K562 (cell line): Measurements from ENCODE around the gene NYAP1. TPM values are rescaled to one million over a fixed set of nuclear protein-coding genes. Genes with fewer than 3 reads are reported as not detected.

ENCODE experiments used
- FOXA1 ChIP-seq: fragments of 450-650 bp; IDR thresholded peaks from 2 replicates; pipeline ENCODE4 v1.6.1; 2016; ENCODE audit warnings: mild to moderate bottlenecking, borderline replicate concordance
- SPI1 ChIP-seq: IDR thresholded peaks from 2 replicates; pipeline ENCODE4 v1.6.1; 2011; ENCODE audit warnings: low read depth, low read length, control low read depth, borderline replicate concordance
- SUPT5H ChIP-seq: fragments of 450-650 bp; IDR thresholded peaks from 2 replicates; pipeline ENCODE4 v1.6.1; 2016
- TCF3 ChIP-seq: sonication (generic); formaldehyde crosslinking; IDR thresholded peaks from 2 replicates; pipeline ENCODE4 v1.4.0; 2020; ENCODE audit warnings: mild to moderate bottlenecking, missing genetic modification reagents
- TSC22D4 ChIP-seq: fragments of 450-650 bp; IDR thresholded peaks from 2 replicates; pipeline ENCODE4 v1.6.1; 2016; ENCODE audit warnings: missing genetic modification characterization, missing biosample characterization, control low read depth
- ZNF23 ChIP-seq: fragments of 250-450 bp; sonication (Bioruptor Pico); IDR thresholded peaks from 2 replicates; pipeline ENCODE4 v1.4.0; 2020; ENCODE audit warnings: mild to moderate bottlenecking
- polyA plus RNA-seq, 8 experiments: library from polyadenylated mRNA; depleted of rRNA in 4 of 8; stranded (reverse) in 5 of 8; unstranded in 3 of 8; fragments of >200 nt; fragmentation: Nextera tagmentation in 2 of 8; fragmentation: Illumina TruSeq in 1 of 8; extraction: Ambion mirVana in 2 of 8; extraction: Trizol in 1 of 8; gene quantifications; 2 replicates each; pipeline versions ENCODE4 v1.2.1 to v1.2.3, GENCODE V29; 2011 to 2014; ENCODE audit warnings: inconsistent platforms in 1 of 8, missing spikeins in 1 of 8
- total RNA-seq, 7 experiments: library from RNA; depleted of rRNA in 6 of 7; stranded (reverse); fragments of >200 nt in 6 of 7; fragmentation: Illumina TruSeq in 2 of 7; extraction: Trizol in 2 of 7; gene quantifications; 2 replicates each; pipeline versions ENCODE4 v1.2.1 to v1.2.3, GENCODE V29; 2011 to 2021; ENCODE audit warnings: low replicate concordance in 1 of 7
- TF ChIP-seq, protein P1 (sequence below): sonication (generic); formaldehyde crosslinking; IDR thresholded peaks from 2 replicates; pipeline ENCODE4 v1.8.0; 2022; ENCODE audit warnings: mild to moderate bottlenecking, missing genetic modification reagents
- TF ChIP-seq, protein P2 (sequence below): fragments of 250-450 bp; sonication (Bioruptor Pico); IDR thresholded peaks from 2 replicates; pipeline ENCODE4 v1.5.0; 2021; ENCODE audit warnings: mild to moderate bottlenecking, borderline replicate concordance
- TF ChIP-seq, protein P3 (sequence below): fragments of 450-650 bp; formaldehyde crosslinking; IDR thresholded peaks from 2 replicates; pipeline ENCODE4 v1.4.0; 2020; ENCODE audit warnings: mild to moderate bottlenecking, moderate library complexity
- TF ChIP-seq, protein P4 (sequence below): sonication (generic); IDR thresholded peaks from 2 replicates; pipeline ENCODE4 v1.6.1; 2016
- TF ChIP-seq, protein P5 (sequence below): fragments of 250-450 bp; sonication (Bioruptor Pico); IDR thresholded peaks from 2 replicates; pipeline ENCODE4 v1.8.0; 2021; ENCODE audit warnings: moderate library complexity, mild to moderate bottlenecking, inconsistent platforms
- TF ChIP-seq, protein P6 (sequence below), 2 experiments: IDR thresholded peaks in 1 of 2; conservative IDR thresholded peaks in 1 of 2; 2 replicates each; pipeline ENCODE4 v1.6.1; 2016; ENCODE audit warnings: low read depth in 2 of 2, mild to moderate bottlenecking in 1 of 2, missing compliant biosample characterization in 1 of 2, missing genetic modification characterization in 1 of 2, moderate library complexity in 1 of 2
- TF ChIP-seq, protein P7 (sequence below): fragments of 250-450 bp; sonication (Bioruptor Pico); IDR thresholded peaks from 2 replicates; pipeline ENCODE4 v1.4.0; 2020; ENCODE audit warnings: mild to moderate bottlenecking, moderate library complexity

NYAP1 gene
- total and polyA plus RNA-seq, 9 of the 15 experiments (the other 6 are each of a cell fraction or from before 2014, with no cell fraction given), result 0.11 to 0.88 (median 0.22) TPM; not detected in 2

DNA sequence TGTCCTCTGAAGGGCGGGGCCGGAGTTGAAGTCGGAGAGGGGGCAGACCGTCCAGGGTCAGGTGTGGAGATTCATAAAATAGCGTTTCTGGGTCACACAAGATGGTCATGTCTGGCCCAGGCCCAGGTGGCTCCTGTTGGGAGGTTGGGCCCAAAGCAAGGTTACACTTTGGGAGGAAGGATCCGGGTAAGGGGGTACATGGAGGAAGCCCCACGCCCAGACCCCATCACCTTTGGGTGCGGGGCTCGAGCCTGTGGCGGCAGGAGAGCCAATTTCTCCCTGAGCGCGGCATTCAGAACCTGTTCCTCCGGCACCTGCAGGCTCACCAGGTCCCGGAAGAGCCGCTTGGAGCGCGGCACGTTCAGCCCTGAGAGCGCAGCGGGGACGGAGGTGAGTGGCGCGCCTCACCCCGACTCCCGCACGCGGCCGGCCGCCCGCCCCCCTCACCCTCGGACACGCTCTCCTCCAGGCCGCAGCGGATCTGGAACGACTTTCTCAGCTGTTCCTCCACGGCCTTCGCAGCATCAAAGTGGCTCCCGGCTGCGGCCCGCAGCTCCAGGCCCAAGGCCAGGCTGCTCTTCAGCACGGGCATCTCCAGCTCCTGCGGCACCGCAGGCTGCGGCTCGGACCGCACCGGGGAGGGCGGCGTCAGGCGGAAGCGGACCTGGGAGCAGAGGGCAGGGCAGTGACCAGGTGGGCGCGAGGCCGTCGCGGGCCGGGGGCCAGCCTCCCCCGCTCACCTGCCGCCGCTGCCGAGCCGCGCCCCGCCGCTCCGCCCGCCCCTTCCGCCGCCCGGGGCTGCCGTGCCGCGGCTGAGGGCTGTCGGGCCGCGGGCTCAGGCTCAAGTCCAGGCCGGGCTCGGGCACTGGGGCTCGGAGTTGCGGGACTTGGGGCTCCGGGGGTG is 48.1 kb upstream of the NYAP1 start (continued):
- no peak for TF ChIP-seq TSC22D4
- TF ChIP-seq FOXA1, result no peak
- peak; percentile 27; the same call in 1 of the 2 replicates for TF ChIP-seq TCF3 (CRISPR knock-in tag)
- TF ChIP-seq, protein P1, sequence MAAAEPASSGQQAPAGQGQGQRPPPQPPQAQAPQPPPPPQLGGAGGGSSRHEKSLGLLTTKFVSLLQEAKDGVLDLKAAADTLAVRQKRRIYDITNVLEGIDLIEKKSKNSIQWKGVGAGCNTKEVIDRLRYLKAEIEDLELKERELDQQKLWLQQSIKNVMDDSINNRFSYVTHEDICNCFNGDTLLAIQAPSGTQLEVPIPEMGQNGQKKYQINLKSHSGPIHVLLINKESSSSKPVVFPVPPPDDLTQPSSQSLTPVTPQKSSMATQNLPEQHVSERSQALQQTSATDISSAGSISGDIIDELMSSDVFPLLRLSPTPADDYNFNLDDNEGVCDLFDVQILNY (CRISPR knock-in tag), result no peak
- TF ChIP-seq, protein P2, sequence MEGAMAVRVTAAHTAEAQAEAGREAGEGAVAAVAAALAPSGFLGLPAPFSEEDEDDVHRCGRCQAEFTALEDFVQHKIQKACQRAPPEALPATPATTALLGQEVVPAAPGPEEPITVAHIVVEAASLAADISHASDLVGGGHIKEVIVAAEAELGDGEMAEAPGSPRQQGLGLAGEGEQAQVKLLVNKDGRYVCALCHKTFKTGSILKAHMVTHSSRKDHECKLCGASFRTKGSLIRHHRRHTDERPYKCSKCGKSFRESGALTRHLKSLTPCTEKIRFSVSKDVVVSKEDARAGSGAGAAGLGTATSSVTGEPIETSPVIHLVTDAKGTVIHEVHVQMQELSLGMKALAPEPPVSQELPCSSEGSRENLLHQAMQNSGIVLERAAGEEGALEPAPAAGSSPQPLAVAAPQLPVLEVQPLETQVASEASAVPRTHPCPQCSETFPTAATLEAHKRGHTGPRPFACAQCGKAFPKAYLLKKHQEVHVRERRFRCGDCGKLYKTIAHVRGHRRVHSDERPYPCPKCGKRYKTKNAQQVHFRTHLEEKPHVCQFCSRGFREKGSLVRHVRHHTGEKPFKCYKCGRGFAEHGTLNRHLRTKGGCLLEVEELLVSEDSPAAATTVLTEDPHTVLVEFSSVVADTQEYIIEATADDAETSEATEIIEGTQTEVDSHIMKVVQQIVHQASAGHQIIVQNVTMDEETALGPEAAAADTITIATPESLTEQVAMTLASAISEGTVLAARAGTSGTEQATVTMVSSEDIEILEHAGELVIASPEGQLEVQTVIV, result peak; percentile 66; the same call in 1 of the 2 replicates
- TF ChIP-seq SPI1, result no peak
- TF ChIP-seq, protein P3, sequence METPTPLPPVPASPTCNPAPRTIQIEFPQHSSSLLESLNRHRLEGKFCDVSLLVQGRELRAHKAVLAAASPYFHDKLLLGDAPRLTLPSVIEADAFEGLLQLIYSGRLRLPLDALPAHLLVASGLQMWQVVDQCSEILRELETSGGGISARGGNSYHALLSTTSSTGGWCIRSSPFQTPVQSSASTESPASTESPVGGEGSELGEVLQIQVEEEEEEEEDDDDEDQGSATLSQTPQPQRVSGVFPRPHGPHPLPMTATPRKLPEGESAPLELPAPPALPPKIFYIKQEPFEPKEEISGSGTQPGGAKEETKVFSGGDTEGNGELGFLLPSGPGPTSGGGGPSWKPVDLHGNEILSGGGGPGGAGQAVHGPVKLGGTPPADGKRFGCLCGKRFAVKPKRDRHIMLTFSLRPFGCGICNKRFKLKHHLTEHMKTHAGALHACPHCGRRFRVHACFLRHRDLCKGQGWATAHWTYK, result 0 out of 2 replicates have a peak, but pooled peaks have one; percentile 15
- peak; percentile 75 for TF ChIP-seq SUPT5H
- TF ChIP-seq, protein P4, sequence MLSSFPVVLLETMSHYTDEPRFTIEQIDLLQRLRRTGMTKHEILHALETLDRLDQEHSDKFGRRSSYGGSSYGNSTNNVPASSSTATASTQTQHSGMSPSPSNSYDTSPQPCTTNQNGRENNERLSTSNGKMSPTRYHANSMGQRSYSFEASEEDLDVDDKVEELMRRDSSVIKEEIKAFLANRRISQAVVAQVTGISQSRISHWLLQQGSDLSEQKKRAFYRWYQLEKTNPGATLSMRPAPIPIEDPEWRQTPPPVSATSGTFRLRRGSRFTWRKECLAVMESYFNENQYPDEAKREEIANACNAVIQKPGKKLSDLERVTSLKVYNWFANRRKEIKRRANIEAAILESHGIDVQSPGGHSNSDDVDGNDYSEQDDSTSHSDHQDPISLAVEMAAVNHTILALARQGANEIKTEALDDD, result no peak
- TF ChIP-seq, protein P5, sequence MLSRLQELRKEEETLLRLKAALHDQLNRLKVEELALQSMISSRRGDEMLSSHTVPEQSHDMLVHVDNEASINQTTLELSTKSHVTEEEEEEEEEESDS (CRISPR knock-in tag), result no peak
- TF ChIP-seq, protein P6, sequence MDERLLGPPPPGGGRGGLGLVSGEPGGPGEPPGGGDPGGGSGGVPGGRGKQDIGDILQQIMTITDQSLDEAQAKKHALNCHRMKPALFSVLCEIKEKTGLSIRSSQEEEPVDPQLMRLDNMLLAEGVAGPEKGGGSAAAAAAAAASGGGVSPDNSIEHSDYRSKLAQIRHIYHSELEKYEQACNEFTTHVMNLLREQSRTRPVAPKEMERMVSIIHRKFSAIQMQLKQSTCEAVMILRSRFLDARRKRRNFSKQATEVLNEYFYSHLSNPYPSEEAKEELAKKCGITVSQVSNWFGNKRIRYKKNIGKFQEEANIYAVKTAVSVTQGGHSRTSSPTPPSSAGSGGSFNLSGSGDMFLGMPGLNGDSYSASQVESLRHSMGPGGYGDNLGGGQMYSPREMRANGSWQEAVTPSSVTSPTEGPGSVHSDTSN (CRISPR knock-in tag; IDR thresholded peaks at IDR 0.05; ENCODE audit: low read depth), result no peak
- TF ChIP-seq, protein P6 (tag; conservative IDR thresholded peaks at IDR 0.05; ENCODE audit: low read depth), result no peak
- no peak for TF ChIP-seq ZNF23 (CRISPR knock-in tag)
- TF ChIP-seq, protein P7, sequence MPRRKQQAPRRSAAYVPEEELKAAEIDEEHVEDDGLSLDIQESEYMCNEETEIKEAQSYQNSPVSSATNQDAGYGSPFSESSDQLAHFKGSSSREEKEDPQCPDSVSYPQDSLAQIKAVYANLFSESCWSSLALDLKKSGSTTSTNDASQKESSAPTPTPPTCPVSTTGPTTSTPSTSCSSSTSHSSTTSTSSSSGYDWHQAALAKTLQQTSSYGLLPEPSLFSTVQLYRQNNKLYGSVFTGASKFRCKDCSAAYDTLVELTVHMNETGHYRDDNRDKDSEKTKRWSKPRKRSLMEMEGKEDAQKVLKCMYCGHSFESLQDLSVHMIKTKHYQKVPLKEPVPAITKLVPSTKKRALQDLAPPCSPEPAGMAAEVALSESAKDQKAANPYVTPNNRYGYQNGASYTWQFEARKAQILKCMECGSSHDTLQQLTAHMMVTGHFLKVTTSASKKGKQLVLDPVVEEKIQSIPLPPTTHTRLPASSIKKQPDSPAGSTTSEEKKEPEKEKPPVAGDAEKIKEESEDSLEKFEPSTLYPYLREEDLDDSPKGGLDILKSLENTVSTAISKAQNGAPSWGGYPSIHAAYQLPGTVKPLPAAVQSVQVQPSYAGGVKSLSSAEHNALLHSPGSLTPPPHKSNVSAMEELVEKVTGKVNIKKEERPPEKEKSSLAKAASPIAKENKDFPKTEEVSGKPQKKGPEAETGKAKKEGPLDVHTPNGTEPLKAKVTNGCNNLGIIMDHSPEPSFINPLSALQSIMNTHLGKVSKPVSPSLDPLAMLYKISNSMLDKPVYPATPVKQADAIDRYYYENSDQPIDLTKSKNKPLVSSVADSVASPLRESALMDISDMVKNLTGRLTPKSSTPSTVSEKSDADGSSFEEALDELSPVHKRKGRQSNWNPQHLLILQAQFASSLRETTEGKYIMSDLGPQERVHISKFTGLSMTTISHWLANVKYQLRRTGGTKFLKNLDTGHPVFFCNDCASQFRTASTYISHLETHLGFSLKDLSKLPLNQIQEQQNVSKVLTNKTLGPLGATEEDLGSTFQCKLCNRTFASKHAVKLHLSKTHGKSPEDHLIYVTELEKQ (CRISPR knock-in tag), result no peak
